HPDE6-E6E7 (cell line): ENCODE measurements around the gene TXNRD1.
"Not testable (repeated sequence)": the region's sequence is repeated elsewhere in the genome, so short reads cannot be mapped to it uniquely, and the experiment has no call there.

Experiments used
- DNase-seq: peaks from one replicate; pipeline ENCODE4 v3.0.0; 2011; ENCODE audit warnings: missing footprints; ENCODE audit errors: extremely low spot score

TXNRD1 gene

DNA sequence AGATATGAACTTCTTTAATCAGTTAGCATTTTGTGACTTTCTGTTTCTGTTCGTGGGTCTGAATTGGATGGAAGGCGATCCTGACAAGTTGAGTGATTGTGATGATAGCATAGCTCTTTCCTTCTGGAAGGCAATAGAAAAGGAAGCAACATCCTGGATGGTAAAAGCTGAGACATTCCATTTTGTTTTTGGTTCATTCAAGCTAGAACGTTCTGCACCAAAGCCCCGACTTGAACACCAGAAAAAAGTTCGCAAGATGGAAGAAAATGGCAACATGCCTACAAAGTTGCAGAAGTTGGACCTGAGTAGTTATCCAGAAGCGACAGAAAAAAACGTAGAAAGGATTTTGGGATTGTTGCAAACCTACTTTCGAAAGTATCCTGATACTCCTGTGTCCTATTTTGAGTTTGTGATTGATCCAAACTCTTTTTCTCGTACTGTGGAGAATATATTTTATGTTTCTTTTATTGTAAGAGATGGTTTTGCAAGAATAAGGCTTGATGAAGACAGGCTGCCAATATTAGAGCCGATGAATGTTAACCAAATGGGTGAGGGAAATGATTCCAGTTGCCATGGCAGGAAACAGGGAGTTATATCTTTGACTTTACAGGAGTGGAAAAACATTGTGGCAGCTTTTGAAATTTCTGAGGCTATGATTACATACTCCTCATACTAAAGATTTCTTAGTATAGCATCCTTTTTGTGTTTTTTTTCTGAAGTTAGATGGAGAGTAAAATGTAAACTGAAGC lies 88.9 kb downstream of the TXNRD1 start:
- no peak for DNase-seq

DNA sequence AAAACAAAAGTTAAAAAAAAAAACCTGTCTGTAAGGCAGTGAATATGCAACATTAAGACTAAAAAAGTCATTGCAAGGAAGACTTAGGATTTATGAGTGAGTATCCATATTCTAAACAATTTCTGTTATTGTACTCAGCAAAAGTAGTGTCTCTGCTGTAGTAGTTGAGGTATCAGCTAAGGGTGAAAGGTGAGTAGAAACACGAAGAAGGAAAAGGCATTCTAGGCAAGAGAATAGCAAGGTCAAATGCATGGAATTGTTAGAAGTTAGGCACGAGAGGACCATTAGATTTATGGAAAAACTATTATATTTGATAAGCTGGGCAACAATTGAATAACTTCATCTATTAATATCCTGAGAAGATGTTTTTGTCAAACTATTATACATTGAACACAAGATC lies 89.8 kb downstream of the TXNRD1 start:
- no peak for DNase-seq

DNA sequence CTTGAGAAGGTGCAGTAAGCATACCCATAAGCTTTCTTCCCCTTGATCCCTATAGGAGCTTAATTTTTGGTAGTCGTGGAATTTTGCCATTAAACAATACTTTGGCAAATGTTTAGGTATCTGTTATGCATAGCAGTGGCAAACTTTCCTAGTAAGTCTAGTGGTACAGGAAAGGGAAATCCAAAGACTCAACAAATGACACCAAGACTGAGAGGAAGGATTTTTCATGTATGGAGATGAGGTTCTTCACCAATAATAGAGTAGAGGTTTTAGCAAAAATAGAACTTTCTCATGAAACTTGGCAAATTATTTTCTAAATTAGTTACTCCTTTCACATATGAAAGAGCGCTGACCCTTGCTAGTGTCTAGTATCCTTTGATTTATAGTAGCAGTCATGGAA lies 90.8 kb downstream of the TXNRD1 start:
- DNase-seq = no peak

DNA sequence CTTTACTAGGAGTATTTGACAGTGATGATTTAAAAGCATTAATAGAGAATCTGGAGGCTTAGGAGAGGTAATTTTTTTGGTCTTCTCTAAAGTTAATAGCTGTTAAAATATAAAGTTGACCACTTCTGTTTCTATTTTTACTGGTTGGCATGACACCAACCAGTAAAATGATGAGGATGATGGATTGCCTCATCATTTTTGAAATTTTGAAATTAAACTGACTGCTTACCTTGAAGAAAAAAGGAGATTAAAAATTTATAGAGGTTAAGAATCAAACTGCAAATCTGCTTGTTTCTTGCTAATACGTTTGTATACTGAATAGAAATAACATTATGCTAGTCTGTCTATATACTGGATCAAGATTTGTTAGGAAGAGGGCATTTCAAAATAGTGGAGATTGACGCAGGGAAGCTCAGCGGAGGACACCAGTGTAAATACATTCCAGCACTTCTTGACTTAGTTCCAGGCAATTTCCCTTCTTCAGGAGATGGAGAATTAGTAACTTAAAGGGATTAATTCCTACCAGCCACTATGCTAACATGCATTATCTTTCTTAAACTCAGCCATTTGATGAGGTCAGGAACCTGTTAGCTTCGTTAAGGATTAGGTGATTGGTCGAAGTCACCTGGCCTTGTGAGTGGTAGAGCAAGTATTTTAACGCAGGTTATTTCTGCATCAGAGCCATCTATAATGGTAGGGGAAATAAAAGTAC lies 91.5 kb downstream of the TXNRD1 start:
- no peak for DNase-seq

DNA sequence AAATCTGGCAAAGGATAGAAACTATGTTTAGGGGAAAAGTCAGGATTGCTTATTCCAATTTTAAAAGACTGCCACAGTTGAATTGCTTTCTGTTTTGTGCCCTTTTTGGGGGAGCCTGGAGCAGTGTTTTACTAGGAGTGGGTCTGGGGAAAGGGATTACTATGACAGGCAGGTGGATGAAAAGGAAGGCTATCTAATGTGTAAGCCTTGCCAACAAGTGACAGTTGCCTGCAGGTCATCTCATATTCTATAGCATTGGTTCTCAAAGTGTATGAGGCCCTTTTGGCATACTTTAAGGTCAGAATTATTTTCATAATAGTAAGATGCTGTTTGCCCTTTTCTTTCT lies 92.0 kb downstream of the TXNRD1 start:
- no peak for DNase-seq

DNA sequence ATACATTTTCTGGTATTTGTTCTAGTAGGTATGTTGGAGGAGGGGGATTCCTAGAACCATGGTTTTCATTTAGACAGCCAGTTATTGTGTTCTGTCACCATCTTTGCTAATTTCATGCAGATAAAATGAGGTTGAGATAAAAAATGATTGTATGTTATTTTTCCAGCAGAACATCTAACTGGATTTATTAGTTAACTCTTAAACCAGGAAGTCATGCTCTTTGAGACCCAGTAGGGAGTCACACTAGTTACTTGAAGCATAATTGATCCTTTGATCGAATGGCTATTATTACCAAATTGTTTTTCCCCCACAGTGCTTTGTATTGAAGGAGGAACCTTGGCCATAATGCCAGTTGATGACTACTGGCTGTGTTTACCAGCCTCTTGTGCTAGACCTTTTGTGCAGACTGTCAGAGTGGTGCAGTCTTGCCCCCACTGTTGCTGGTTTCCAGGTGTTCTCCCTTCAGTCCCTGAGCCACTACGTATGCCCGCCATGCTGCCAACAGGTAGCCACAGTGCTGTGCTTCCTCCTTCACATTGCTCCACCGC lies 93.9 kb downstream of the TXNRD1 start:
- DNase-seq = no peak

DNA sequence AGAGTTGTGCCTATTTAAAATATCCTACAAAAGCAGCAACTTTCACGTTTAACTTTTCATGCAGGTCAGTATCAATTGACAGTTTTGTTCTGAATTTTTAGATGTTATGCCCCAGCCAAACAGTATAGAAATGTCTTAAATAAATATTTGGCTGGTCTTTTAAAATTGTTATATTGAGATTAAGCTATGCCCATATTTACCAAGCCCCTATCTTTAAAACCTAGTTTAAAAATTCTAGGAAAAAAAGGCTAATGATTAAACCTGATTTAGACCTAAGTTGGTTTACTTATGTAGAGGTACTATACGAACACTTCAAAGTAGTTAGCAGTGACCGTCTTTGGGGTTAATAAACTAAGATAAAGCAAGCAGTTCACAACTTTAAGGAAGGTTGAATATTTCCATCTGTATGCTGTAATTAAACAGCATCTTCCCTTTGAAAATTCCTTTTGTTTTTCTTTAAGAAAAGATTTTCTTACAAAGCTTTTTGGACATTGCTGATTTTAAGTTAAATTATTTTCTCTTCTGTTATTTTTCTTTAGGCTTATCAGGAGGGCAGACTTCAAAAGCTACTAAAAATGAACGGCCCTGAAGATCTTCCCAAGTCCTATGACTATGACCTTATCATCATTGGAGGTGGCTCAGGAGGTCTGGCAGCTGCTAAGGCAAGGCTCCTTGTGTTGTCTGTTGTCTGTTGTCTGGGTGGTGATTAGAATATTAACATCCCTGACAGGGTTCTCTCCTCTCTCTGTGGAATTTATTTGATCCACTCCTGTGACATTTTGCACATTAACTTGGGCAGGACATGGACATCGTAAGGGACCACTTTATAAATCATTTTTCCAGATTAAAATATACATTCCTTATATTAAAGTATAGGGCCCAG lies 95.4 kb downstream of the TXNRD1 start:
- DNase-seq = no peak

DNA sequence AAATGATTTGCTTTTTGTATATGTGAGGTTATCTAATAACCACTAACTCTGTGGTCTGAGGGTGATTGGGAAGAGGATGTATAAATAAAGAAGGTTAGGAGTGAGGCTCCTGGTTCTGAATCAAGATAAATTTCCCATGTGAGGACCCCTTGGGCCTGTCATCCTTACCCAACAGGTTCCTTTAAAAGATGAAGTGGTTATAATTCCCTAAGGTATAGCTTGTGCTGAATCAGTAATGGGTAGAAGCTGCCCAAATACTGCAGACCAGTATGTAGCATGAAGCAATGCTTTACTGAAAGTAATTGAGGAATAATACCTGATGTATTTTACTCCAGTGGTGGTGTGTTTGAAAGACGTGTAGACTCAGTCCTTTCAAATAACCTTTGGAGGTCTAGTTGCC lies 96.6 kb downstream of the TXNRD1 start:
- DNase-seq = no peak

DNA sequence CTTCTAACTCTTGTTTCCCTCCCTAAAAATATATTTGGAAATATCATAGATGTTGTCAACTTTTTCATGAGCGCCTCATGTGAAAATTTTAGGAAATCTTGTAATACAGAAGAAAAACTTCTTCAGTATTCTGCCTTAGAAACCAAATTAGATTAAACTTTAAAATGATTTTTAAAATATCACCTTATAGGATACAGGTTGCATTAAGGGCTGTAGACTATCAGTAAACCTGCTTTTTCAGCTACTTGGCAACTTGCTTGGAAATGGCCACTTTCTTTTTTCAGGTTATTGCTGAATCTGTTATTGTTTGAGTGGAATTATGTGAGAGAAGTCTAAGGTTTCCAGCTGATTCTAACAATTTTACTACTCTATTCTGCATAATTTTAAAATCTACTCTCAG lies 97.1 kb downstream of the TXNRD1 start:
- no peak for DNase-seq

DNA sequence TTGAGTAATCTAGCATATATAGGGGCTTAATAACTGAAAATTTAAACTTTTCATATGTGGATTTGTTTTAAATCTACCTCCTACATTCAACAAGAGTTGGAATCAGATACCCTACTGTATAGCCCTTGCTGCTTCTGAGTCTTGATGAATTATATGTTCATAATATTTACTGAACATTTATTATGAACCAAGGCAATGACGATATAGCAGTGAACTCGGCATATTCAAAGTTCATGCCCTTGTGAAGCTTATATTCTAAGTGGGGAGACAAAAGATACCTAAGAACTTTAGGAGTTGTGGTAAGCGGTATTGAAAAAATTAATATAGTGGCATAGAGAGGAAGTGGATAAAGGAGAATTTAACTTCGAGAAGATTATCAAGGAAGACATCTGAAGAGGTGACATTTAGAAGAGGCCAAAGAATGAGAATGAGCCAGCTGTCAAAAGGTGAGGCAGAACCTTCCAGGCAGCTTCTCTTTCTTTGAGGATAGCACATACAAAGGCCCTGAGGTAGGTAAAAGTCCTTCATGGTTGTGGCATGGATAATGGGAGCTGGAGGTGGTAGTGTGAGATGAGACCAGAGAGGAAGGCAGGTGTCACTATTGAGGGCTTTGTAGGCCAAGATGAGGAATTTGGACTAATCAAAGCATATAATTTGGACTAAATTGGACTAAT lies 98.1 kb downstream of the TXNRD1 start:
- DNase-seq = no peak

DNA sequence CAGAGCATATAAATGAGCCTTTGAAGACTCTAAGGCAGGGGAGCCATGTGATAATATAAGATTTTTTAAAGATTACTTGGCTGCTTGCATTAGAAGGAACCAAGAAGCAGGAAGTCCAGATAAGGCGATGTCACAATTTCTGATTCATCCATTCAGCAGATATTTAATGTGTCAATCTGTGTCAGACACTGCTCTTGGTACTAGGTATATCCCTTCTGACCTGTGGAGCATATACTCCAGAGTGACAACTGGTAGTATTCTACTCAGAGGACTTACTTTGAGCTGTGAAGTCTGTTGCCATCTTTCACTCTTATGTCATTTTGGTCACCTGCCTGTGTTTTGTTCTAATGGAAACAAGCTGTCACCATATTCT lies 98.6 kb downstream of the TXNRD1 start:
- no peak for DNase-seq

DNA sequence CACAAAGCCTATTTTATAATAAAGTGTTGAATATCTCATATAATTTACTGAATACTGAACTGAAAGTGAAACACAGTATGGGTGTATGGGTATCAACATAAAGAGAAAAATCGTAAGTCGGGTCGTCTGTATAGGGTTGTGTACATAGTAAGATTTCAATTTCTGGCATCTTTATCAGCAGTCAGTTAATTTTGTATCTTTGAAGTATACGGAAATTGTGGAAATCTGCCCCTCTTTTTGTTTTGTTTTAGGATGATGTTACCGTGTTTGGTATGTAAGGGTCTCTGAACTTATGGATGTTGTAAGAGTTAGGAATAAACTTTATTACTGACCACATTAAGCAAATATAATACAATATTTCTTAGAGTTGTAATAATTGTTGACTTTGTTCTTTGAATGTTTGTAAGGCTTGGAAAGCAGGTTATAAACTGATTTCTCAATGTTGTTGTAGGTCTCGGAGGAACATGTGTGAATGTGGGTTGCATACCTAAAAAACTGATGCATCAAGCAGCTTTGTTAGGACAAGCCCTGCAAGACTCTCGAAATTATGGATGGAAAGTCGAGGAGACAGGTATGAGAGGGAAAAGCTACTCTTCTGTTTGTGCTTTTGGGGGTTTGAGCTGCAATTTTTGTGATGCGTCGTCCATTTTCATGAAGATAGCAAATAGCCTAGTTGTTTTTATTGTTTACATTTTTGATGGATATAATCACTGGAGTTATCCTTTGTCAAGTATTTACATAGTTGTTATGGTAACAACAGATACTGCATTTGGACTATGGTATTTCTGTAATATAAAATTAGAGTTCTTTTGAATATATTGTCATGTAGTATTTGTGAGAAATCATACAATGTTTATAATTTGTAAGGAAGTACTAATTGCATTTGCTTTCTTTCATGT lies 100.0 kb downstream of the TXNRD1 start:
- DNase-seq = no peak

DNA sequence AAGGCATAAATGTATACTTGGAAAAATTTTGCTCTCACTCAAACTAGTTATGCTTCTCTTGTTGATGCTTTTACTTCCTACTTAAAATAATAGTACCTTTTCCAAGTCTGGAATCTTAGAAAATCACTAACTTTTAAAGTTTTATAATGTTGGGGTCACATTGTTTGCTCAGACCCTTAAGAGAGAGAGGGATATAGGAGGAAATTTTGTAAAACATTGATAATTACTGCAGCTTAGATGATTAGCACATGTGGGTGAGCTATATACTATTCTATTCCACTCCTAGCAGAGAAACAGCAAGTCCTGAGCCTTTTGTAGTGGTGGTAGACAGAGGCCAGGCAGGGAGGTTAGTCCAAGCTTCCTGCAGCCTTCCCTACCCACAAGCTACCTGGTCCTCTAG lies 101.4 kb downstream of the TXNRD1 start:
- DNase-seq = no peak

DNA sequence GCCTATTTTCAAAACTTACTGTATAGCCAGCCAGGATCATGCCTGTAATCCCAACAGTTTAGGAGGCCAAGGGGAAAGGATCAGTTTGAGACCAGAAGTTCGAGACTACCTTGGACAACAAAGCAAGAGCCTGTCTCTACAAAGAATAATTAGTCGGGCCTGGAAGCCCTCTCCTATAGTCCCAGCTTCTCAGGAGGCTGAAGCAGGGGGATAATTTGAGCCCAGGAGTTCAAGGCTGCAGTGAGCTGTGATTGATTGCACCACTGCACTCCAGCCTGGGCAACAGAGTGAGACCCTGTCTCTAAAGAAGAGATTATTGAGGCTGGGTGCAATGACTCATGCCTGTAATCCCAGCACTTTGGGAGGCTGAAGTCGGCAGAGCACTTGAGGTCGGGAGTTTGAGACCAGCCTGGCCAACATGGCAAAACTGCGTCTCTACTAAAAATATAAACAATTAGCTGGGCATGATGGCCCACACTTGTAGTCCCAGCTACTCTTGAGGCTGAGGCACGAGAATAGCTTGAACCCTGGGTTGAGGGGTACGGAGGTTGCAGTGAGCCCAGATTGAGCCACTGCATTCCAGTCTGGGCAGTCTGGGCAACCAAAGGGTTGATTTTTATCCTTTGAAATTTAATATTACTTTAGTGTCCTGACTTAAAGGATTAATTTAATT lies 102.1 kb downstream of the TXNRD1 start:
- no peak for DNase-seq

DNA sequence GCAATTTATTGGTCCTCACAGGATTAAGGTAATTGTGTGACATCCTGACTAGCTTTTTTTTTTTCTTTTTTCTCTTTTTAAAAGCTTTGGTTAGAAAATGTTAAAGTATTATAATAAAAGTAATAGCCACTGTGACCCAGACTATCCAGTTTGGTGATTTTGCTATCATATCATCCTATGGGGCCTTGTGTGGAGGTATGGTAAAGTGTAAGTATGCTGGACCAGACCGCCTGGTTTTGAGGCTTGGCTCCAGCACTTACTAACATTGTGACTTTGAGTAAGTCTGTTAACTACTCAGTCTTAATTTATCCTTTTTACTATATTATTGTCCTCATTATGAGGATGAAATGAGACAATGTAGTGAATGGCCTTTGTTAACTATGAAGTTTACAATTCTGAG lies 103.4 kb downstream of the TXNRD1 start:
- no peak for DNase-seq

DNA sequence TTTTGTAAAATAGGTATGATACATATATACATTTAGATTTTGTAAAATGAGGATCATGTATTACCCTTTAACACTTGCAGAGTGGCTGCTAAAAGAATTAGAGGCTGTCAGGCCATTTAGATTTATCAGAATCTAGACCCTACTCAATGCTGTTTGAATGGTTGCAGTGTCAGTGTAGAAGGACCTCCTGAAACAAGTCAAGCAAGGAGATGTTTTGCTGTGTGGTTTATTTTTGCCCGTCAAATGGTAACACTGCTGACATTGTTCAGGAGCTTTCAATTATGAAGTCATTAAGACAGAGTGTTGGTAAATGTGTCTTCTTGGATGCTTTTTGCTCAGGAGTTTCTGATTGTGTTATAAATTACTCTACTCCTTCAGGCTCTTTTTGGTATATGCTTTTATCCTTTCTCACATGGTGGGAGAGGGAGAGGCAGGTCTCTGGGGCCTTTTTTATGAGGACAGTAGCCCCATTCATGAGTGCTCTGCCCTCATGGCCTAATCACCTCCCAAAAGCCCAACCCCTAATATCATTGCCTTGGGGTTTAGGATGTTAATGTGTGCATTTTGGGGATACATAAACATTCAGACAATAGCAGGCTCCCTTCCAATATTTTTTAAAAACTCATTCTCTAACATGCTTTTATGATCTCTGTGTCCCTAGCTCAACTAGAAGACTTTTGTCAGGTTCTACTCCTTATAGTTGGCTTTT lies 104.5 kb downstream of the TXNRD1 start:
- DNase-seq = no peak

DNA sequence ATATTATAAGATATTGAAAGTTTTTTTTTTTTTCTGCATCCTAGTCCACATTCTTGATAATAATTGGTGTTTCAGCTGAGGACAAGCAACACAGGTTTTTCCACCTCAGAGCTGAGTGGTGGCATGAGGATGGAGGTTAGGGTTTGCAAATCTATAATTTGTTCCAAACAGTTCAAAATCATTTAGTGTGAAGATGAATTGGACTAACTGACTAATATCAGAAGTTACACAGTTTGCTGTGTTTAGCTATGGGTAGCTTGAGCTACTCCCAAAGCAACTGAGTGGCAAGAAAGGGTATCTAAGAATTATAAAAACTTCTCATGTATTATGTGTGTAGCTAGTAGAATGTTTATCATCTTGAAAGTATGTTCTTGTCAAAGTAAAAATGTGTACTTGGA lies 105.0 kb downstream of the TXNRD1 start:
- no peak for DNase-seq

DNA sequence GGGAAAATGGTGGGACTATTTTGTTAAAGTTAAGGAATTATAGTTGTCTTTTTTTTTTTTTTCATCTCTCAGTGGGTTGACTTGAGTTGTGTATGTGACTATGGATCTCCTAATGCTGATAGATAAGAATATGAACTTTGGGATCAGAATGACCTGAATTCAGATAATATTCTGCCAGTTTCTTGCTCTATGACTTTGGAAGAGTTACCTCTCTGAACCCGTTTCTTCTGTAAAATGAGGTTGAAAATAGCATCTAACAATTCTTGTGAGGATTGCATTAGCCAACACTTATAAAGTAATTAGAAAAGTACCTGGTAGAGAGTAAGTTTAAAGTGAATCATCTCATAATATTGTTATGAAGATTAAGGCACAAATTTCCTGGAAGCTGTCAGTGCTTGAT lies 106.4 kb downstream of the TXNRD1 start:
- no peak for DNase-seq

DNA sequence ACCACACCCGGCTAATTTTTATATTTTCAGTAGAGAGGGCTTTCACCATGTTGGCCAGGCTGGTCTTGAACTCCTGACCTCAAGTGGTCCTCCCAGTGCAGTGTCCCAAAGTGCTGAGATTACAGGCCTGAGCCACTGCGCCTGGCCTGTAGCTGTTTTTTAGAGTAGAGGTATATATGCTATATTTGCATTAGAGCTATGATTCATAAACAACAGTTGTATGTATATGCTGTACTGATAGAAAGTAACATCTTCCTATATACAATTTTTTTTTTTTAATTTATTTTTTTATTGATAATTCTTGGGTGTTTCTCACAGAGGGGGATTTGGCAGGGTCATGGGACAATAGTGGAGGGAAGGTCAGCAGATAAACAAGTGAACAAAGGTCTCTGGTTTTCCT lies 107.0 kb downstream of the TXNRD1 start:
- DNase-seq = not testable (repeated sequence)

DNA sequence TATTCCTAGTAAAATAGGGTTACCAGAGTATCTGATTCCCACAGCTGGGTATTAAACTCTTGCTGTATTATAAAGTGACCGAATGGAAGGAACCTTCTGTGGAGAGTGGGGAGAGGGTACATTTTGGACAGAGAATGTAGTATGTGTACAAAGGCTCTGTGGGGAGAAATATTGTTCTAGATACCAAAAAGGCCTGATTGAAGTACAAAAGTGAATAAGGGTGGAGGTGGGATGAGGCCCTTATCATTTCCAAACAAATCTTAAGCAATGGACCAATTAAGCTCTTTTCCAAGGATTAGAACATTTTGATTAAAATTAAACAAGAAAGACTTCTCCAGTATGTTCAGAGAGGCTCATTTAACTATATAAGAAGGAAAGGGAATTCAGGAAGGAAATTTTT lies 108.3 kb downstream of the TXNRD1 start:
- no peak for DNase-seq
